Neural cell (in vitro differentiated cells): ENCODE data around the gene MMP13. TPM values are rescaled to one million over a fixed set of nuclear protein-coding genes. Genes with fewer than 3 reads are reported as not detected.

Experiments
- H2AFZ ChIP-seq: fragments of 200-600, 300-800 bp; sonication (generic), shearing (Covaris generic); 2 replicates; pipeline ENCODE4 v1.6.0; 2014; ENCODE audit warnings: low read depth, mild to moderate bottlenecking, antibody characterized with exemption, low read length, moderate library complexity
- H3F3A ChIP-seq: fragments of 200-600 bp; shearing (Covaris generic); 2 replicates; pipeline ENCODE4 v1.6.1; 2016; ENCODE audit warnings: mild to moderate bottlenecking, moderate library complexity, mixed read lengths, antibody characterized with exemption, low read length; ENCODE audit not compliant: insufficient read depth, poor library complexity, severe bottlenecking
- H3K27ac ChIP-seq: fragments of 200-600, 300-800 bp; sonication (generic), shearing (Covaris generic); 2 replicates; pipeline ENCODE4 v1.5.1; 2014; ENCODE audit warnings: mild to moderate bottlenecking, low read length, moderate library complexity
- H3K27me3 ChIP-seq: fragments of 300-800, 200-600 bp; sonication (generic), shearing (Covaris generic); 2 replicates; pipeline ENCODE4 v1.6.0; 2014; ENCODE audit warnings: mild to moderate bottlenecking, low read depth, low read length, moderate library complexity; ENCODE audit not compliant: insufficient read depth
- H3K36me3 ChIP-seq: fragments of 300-800, 200-600 bp; sonication (generic), shearing (Covaris generic); 2 replicates; pipeline ENCODE4 v1.5.1; 2014; ENCODE audit warnings: mild to moderate bottlenecking, antibody characterized with exemption, low read length, moderate library complexity; ENCODE audit not compliant: insufficient read depth
- H3K4me2 ChIP-seq: fragments of 300-800, 200-600 bp; sonication (generic), shearing (Covaris generic); 2 replicates; pipeline ENCODE4 v1.6.0; 2014; ENCODE audit warnings: mild to moderate bottlenecking, low read length
- H3K4me3 ChIP-seq: fragments of 300-800, 200-600 bp; sonication (generic), shearing (Covaris generic); 2 replicates; pipeline ENCODE4 v1.5.1; 2014; ENCODE audit warnings: mild to moderate bottlenecking, low read length, moderate library complexity
- H3K79me2 ChIP-seq: fragments of 200-600 bp; shearing (Covaris generic); replicated peaks from 2 replicates; pipeline ENCODE4 v1.6.0; 2014; ENCODE audit warnings: mild to moderate bottlenecking, low read length, moderate library complexity; ENCODE audit not compliant: insufficient read depth
- H3K9ac ChIP-seq: fragments of 300-800, 200-600 bp; sonication (generic), shearing (Covaris generic); 2 replicates; pipeline ENCODE4 v1.6.1; 2016; ENCODE audit warnings: mild to moderate bottlenecking, low read length, mixed read lengths
- H3K9me2 ChIP-seq: fragments of 200-600 bp; shearing (Covaris generic); 2 replicates; pipeline ENCODE4 v1.6.1; 2016; ENCODE audit warnings: mild to moderate bottlenecking, low read length, mixed read lengths; ENCODE audit not compliant: insufficient read depth
- H3K9me3 ChIP-seq: fragments of 200-600, 300-800 bp; sonication (generic), shearing (Covaris generic); 2 replicates; pipeline ENCODE4 v1.6.1; 2016; ENCODE audit warnings: mild to moderate bottlenecking, mixed run types, low read length, moderate library complexity, mixed read lengths
- H4K20me1 ChIP-seq: fragments of 200-600 bp; shearing (Covaris generic); 2 replicates; pipeline ENCODE4 v1.6.1; 2016; ENCODE audit warnings: mild to moderate bottlenecking, mixed run types; ENCODE audit not compliant: insufficient read depth
- CTCF ChIP-seq: fragments of 450-650 bp; IDR thresholded peaks from 2 replicates; pipeline ENCODE4 v1.5.1; 2014; ENCODE audit warnings: antibody characterized with exemption, mild to moderate bottlenecking, moderate library complexity; ENCODE audit not compliant: poor library complexity, severe bottlenecking
- EP300 ChIP-seq: fragments of 450-650 bp; conservative IDR thresholded peaks from 2 replicates; pipeline ENCODE4 v1.6.1; 2014; ENCODE audit warnings: antibody characterized with exemption, mild to moderate bottlenecking, moderate library complexity; ENCODE audit not compliant: poor library complexity, severe bottlenecking
- EZH2 ChIP-seq: fragments of 200-600, 300-800 bp; shearing (Covaris generic), sonication (generic); IDR thresholded peaks from 2 replicates; pipeline ENCODE4 v1.6.1; 2014; ENCODE audit warnings: antibody characterized with exemption, low read length, borderline replicate concordance, mild to moderate bottlenecking; ENCODE audit not compliant: insufficient read depth, poor library complexity, severe bottlenecking
- MXI1 ChIP-seq: fragments of 450-650 bp; conservative IDR thresholded peaks from 2 replicates; pipeline ENCODE4 v1.6.1; 2014; ENCODE audit warnings: antibody characterized with exemption, mild to moderate bottlenecking; ENCODE audit not compliant: poor library complexity, severe bottlenecking
- POLR2AphosphoS5 ChIP-seq: IDR thresholded peaks from 2 replicates; pipeline ENCODE4 v1.6.1; 2012
- RAD21 ChIP-seq: fragments of 450-650 bp; conservative IDR thresholded peaks from 2 replicates; pipeline ENCODE4 v1.6.1; 2014; ENCODE audit warnings: antibody characterized with exemption, mild to moderate bottlenecking, moderate library complexity
- REST ChIP-seq: IDR thresholded peaks from 2 replicates; pipeline ENCODE4 v1.6.1; 2012; ENCODE audit warnings: borderline replicate concordance
- SMC3 ChIP-seq: fragments of 450-650 bp; conservative IDR thresholded peaks from 2 replicates; pipeline ENCODE4 v1.6.1; 2014; ENCODE audit warnings: antibody characterized with exemption, mild to moderate bottlenecking, moderate library complexity; ENCODE audit not compliant: poor library complexity
- TAF1 ChIP-seq: IDR thresholded peaks from 2 replicates; pipeline ENCODE4 v1.6.1; 2012; ENCODE audit warnings: low read depth
- polyA plus RNA-seq: library from polyadenylated mRNA; depleted of rRNA; stranded (reverse); fragments of >200 nt; gene quantifications from 2 replicates; pipeline ENCODE4 v1.2.3, GENCODE V29; 2014

The MMP13 gene
- polyA plus RNA-seq, 1 donor from 2014 or later: not detected

DNA sequence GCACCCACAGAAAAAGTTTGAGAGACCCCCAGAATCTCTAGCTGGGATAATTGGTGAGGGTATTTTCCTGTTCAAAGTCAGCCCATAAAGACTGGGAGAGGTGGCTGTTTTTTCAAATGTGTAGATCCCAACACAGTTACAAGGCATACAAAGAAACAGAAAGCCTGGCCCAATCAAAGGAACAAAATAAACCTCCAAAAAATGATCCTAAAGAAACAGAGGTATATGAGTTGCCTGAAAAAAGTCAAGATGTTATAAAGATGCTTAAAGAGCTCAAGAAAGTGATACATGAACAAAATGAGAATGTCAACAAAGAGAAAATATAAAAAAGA, 40.5 kb downstream of the MMP13 start:
- Histone ChIP-seq H3K9ac (no peak overlapping the region), H3K4me2 (no peak overlapping the region), H3K36me3 (no peaks in the 10 kb centered on the region), H3K9me3 (no peaks in the 10 kb centered on the region), H3F3A (no peaks in the 10 kb centered on the region), H3K79me2 (no peaks in the 10 kb centered on the region), H3K27ac (no peak overlapping the region), H3K4me3 (no peak overlapping the region), H4K20me1 (no peaks in the 10 kb centered on the region), H2AFZ (no peak overlapping the region), H3K9me2 (no peaks in the 10 kb centered on the region), H3K27me3 (no peaks in the 10 kb centered on the region)
- no peak for TF ChIP-seq RAD21
- TF ChIP-seq SMC3: no peak
- TF ChIP-seq TAF1: no peak
- TF ChIP-seq EP300: no peak
- TF ChIP-seq CTCF: no peak
- TF ChIP-seq MXI1: no peak
- TF ChIP-seq POLR2AphosphoS5: no peak
- TF ChIP-seq EZH2: no peak
- TF ChIP-seq REST: no peak

GRCh38 chr11:102914238-102915043, 41.1 kb downstream of the MMP13 start:
- Histone ChIP-seq H3K27me3 (no peaks in the 10 kb centered on the region), H3K9me3 (no peaks in the 10 kb centered on the region), H3K36me3 (no peaks in the 10 kb centered on the region), H4K20me1 (no peaks in the 10 kb centered on the region), H3K9me2 (no peaks in the 10 kb centered on the region), H3K79me2 (no peaks in the 10 kb centered on the region), H3K9ac (no peak overlapping the region), H3K4me3 (no peak overlapping the region), H3K4me2 (no peak overlapping the region), H3F3A (no peaks in the 10 kb centered on the region), H2AFZ (no peak overlapping the region), H3K27ac (no peak overlapping the region)
- no peak for TF ChIP-seq REST
- no peak for TF ChIP-seq RAD21
- no peak for TF ChIP-seq MXI1
- no peak for TF ChIP-seq EZH2
- no peak for TF ChIP-seq SMC3
- TF ChIP-seq POLR2AphosphoS5: no peak
- no peak for TF ChIP-seq CTCF
- no peak for TF ChIP-seq TAF1
- TF ChIP-seq EP300: no peak
